GM19452 (cell line): ENCODE data around the gene HOXA3.

Source experiments
- ATAC-seq: cut with Tn5 transposase; IDR thresholded peaks from one replicate; pipeline ENCODE4 v1.9.1; 2021; ENCODE audit not compliant: unreplicated experiment

HOXA3 gene

DNA sequence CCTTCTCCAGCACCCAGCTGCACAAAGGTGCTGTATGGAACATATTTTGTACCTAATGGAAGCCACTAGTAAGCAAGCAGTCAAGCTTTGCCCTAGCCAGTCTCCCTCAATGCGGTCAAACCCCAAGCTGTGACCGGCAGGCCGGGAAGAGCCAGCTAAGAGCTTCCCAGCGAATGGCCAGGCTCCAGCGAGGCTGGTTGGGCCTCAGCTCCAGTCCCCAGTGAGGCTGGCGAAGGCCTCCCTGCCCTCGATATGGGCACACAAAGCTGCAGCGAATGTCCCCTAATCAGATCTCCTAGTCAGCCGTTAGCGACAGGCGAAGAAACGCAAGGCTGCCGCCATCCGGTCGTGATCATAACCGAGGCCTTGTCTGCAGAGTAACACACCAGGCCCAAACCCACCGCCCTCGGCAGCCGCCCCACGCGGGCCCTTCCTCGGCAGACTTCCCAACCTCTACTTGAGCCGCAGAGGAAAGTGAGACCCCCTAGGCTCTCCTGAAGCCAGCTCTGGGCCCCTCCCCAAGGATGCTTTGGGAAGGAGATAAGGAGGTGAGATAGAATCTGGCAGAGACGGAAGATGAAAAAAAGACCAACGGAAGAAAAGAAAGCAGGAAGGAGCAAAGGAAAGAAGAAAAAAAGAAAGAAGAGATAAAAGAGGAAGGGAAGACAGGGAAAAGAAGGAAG, 16.0 kb upstream of the HOXA3 start:
- no peak for ATAC-seq

GRCh38 chr7:27167916-27168264, 15.5 kb upstream of the HOXA3 start:
- no peak for ATAC-seq

- no peak for ATAC-seq
Measured at GRCh38 chr7:27166531-27167505, 14.4 kb upstream of the HOXA3 start.

- no peak for ATAC-seq
Measured at GRCh38 chr7:27165996-27166530, 13.7 kb upstream of the HOXA3 start.

GRCh38 chr7:27165089-27165995, 13.0 kb upstream of the HOXA3 start, which contains the start of gene HOXA9:
TSS of gene HOXA9 (minus strand) at chr7:27165537. CDS start at chr7:27165457, 80 bp downstream.
- ATAC-seq, result no peak

GRCh38 chr7:27164367-27165088, 12.1 kb upstream of the HOXA3 start:
- ATAC-seq, result no peak

DNA sequence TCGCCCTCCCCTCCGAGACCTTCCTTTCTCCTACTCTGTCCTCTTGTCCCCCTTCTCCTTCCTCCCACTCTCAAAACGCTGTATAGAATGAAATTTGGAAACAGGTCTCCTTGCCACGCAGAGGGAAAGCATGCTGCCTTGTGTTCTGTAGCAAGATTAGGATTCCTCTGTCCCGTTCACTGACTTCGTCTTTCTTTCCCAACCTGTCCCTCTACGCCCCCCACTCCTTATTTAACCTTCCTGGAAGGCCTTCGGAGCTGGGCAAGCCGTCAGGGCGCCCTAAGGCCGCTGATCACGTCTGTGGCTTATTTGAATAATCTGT, 11.6 kb upstream of the HOXA3 start:
- ATAC-seq, result no peak

DNA sequence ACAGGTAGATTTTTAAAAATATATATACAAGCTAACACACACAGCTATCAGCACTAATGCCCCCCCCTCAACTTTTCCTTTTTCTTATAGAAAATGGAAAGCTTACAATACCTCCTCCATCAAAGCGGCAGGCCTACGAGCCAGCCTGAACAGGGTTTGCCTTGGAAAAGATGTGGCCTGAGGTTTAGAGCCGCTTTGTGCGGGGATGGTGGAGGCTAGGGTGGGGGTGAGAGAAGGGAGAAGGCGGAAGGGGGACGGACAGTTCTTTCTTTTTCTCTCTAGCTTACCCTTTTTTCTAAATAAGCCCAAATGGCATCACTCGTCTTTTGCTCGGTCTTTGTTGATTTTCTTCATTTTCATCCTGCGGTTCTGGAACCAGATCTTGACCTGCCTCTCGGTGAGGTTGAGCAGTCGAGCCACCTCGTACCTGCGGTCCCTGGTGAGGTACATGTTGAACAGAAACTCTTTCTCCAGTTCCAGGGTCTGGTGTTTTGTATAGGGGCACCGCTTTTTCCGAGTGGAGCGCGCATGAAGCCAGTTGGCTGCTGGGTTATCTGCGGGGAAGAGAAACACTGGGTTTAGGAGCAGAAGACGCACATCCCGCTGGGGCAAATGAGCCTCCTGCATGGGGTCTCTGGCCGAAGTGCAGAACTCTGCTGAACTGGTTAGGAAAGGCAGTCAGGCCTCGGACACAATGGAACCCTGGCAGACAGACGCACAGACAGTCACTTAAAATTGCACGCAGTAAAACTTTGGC, 11.1 kb upstream of the HOXA3 start:
- no peak for ATAC-seq

DNA sequence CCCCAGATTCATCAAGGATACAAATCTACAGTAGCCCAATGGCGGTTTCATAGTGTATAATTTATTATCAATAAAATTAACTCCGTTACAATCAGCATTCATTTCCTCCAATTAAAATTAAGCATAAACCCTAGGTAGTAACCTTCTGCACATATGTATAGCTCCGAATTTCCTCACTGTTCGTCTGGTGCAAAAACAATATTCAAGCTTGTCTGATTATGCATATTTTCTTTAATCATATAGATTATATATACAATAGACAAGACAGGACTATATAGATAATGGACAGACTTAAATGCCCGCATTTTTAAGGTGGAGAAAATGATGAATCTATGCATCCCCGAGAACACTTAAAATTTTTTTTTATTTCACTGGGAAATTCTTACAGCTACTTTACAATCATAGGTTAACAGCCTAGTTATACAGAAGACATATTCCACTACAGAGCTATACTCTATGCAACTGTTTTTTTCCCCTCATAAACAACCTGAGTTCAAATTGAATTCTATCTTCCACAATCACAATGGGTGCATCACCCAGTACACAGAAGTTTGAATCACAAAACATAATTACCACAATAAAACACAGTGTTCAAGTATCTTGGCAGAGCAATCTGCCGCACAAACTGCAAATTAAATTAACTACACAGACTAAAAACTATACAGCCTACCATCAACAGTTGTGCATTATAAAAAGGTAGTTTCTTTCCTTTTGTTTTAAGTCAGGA, 10.3 kb upstream of the HOXA3 start:
- ATAC-seq, result no peak

DNA sequence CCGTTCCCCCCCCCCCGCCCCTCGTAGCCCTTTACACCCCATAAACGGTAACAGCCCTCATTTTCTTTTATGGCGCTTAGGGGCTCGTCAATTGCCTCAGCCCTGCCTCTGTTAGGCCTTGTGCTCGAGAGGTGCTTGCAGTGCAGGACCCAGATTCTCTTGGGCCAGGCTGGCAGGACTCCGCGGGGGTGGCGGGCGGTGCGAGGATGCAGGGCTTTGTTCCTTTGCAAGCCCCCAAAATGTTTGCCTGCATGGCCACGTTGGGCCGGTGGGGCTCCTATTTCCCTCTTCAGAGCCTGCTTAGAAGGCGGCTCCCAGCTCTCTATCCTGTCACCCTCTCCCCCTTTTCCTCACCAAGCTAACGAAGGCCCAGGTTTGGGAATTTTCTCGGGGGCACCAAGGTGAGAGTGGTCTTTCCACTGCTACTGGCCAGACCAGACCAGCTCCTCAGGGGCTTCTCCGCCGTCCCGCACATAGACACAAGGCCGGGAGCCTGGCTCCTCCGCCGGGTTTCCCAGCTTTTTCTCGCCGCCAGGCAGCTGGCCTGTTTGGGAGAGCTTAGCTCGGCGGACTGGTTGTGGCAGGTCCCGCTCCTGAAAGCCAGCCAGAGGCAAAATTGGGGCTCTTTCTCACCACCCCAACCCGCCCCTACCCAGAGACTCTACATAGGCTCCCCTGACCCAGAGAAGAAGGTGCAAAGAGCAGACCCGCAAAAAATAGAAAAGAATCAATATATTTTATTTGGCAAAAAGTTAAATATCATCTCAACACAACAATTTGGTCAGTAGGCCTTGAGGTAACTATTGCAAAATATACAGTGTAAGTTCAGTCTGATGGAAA, 9.6 kb upstream of the HOXA3 start:
- no peak for ATAC-seq

DNA sequence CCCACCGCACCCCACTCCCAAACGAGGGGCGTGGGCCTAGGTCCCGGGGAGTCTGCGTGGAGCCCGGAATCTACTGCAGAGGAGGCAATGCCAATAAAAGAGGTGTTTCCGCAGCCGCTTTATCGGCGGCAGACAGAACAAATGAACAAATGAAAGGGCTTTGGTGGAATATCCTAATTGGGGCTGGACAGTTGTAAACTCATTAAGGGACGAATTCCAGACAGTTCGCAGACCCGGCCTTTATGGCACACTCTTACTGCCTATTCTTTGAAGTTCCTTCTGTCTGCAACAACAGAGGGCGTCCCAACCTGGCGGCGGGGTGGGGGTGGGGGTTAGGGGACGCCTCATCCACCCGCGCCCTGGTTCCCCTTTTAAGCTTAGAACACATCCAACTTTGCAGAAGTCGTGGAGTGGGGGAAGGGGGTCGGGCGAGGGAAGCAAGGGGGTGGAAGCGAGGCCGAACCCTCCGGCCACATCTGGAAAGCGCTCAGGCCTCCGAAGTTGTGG, 8.9 kb upstream of the HOXA3 start:
- peak; percentile 7 for ATAC-seq

DNA sequence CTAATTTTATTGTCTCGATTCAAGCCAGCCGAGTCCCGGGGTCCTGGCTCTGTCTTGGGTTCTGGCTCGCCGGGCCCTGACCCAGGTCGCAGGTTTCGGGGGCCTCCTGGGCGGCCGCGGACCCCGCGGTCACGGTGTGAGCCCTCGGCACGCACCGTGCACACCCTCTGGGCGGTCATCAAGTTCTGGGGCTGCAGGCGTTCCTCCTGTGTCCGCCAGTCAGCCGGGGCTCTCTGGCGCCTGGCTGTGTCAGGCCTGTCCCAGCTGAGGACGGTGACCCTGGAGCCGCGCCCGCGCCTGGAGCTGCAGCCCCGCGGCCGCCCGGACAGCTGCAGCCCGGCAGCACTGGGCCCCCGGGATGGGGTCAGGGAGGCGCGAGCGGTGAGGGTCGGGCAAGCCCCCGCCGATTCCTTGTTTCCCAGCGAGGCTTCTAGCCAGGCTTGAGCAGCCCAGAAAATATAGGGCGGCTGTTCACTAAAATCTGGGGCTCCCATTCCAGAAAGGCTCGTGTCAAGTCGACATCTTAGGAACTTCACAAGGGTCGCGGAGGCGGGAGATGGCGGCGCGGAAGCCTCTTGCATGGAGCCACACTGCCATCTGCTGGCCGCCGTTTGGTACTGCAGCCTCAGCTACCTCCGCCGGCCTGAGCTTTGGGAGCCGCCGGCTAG, 8.3 kb upstream of the HOXA3 start:
- ATAC-seq, result peak; percentile 66

DNA sequence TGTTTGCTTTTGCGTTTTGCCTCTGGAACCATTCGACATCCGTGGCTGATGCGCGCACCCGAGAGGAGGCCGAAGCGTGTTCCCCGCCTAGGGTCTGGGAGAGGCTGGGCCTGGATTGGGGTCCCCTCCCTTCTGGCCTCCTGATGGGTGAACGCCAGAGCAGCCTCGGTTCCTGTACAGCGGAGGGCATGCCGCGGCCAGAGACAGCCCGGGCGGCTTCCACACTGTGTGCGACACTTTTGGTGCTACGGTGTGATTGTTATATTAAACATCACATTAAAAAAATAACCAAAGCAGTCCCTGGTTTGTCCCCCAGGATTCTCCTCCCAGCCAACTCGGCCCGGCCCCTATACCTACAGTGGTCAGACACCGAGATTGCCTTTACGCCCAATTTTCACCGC, 7.8 kb upstream of the HOXA3 start:
- no peak for ATAC-seq

DNA sequence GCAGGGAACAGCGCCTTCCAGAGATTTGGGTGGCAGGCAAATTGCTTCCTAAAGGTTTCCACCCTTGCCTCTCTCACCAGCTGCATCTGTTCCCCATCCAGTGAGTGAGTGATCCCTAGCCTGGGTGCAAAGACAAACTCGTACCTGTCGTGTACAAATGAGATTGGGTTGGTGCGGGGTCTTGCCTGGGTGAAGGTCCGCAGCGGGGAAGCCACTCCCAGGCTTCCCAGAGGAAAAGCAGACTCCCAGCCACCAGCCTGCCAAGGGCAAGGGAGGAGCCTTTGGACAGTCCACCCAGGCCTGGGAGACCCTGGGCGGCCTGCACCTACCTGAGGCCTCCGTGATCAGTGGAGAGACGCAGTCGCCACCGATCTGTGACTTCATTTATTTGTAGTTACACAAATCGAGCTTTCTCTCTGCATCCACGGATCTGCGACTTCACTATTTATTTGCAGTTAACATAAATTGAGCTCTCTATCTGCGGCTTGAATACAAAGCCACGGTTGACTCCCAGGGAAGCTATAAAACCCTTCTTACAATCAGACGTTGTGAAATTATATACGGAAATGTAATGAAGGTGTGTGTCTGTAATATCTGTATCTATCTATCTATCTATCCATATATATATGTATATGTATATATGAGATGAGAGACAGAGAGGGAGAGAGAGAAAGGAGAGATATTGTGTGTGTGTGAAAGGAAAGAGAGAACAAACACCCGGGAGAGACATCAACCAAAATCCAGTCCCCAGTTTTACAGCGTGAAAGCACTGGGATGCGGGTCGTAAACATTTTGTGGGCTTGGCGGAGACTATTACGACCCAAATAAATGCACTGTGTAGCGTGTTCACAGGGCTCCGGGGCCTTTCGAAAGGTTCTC, 7.1 kb upstream of the HOXA3 start:
- no peak for ATAC-seq

GRCh38 chr7:27158436-27159265, 6.3 kb upstream of the HOXA3 start:
- ATAC-seq, result no peak
